ENCODE data around the gene TMEM18. TPM values are rescaled to one million over a fixed set of nuclear protein-coding genes. Genes with fewer than 3 reads are reported as not detected.

TMEM18 gene
- total RNA-seq, 1 experiment from 2014 or later: 29.1 TPM

DNA sequence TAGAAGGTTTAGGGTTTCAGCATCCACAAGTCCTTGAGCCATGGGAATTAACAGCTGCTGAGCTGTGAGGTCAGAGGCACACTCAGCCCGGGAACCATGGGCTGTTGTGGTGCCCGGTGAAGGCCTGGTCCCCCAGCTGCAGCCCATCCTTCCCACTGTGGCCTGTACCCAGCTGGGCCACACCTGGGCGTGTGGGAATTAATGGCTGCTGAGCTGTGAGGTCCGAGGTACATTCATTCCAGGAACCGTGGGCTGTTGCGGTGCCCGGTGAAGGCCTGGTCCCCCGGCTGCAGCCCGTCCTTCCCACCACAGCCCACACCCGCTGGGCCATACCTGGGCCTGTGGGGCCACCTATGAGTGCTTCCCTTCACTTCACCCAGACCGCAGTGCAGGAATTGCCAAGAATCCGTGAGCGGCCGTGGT is 25.2 kb downstream of the TMEM18 start:
- peak; percentile 15 for DNase-seq (ENCODE audit: low read depth)

DNA sequence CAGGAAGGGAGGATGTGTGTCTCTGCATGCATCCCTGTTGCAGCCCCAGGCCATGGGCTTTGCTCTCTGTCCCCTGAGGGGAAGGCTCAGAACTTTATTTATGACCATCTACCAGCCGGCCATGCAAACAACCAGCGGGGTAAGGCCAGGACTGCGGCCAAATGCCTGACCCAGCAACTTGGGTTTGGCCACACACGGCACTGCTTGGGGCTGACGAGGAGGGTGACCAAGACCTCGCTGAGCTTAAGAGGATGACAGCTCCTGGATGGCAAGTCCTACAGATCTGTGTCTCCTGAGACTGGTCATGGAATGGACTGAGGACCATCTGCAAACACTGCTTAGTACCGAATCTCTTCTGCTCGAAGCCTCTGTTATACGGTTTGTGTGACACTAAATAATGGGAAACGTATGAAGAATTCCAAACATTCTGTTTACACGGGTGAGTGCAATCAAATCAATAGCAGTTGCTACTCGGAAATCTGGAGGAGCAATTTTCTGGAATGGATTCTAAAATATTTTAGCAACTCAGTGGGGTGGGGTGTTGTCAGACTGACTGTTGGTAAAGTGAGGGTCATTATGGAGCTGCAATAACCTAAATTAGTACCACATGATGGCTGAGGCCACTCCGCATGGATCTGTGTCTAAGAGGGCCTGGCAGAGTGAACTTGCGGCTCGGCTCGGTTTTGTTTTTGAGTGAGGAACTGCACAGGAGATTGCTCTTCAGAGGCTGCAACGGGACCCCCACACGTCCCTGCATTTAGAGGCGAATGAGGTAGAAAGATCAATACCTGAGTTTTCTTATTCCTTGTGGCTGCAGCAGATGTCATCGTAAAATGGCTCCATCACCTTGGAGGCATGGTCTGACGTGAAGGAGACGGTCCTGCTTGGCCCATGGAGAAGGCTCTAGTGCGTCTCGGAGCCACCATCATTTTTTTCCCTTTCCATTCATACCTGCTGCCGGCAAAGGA is 26.6 kb downstream of the TMEM18 start:
- no peak for DNase-seq (ENCODE audit: low read depth)

GRCh38 chr2:649426-650342 is 27.5 kb downstream of the TMEM18 start:
- no peak for DNase-seq (ENCODE audit: low read depth)

- no peak for DNase-seq (ENCODE audit: low read depth)
These were observed 28.5 kb downstream of the TMEM18 start for GRCh38 chr2:648476-649424.

DNA sequence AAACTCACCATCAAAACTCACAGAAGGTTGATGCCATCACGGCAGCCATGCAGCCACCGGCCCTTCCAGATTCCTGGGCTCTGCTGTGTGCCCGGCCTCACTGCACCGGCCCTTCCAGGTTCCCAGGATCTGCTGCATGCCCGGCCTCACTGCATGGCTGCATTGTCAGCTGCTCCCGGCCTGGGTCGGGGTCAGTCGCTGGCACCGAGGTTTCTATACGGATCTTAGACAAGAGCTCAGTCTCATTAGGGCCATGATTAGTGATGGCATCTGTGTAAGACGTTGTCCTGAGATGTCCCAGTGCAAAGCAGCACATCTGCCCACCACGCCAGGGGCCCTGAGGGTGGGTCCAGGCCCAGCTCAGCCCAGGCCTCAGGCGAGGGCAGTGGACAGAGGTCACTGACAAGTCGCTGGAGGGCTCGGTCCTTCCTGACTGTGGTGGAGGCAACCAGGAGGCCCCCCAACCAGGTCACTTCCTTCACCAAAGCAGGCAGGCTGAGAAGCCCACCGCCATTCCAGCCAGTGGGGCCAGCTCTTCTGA is 29.4 kb downstream of the TMEM18 start:
- DNase-seq (ENCODE audit: low read depth): no peak

- no peak for DNase-seq (ENCODE audit: low read depth)
These were observed 30.1 kb downstream of the TMEM18 start for GRCh38 chr2:647003-647560.

DNA sequence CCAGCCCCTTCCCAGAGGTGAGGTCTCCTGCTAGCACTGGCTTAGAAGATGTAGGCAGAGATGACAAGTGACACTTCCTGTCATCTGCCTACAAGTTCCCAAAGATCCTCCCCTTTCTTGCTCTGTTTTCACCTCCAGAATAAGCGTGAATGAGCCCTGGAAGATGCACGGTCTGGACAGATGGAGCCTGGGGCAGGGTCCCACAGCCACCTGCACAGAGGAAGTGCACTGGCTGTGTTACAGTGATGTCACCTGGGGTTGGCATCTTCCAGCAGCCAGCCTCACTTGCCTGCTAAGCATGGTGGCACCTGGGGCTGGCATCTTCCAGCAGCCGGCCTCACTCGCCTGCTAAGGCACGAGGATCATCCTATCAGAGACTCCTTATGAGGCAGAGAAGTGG is 32.3 kb downstream of the TMEM18 start:
- DNase-seq (ENCODE audit: low read depth): no peak

- no peak for DNase-seq (ENCODE audit: low read depth)
These were observed 33.4 kb downstream of the TMEM18 start for GRCh38 chr2:643761-644160.

DNA sequence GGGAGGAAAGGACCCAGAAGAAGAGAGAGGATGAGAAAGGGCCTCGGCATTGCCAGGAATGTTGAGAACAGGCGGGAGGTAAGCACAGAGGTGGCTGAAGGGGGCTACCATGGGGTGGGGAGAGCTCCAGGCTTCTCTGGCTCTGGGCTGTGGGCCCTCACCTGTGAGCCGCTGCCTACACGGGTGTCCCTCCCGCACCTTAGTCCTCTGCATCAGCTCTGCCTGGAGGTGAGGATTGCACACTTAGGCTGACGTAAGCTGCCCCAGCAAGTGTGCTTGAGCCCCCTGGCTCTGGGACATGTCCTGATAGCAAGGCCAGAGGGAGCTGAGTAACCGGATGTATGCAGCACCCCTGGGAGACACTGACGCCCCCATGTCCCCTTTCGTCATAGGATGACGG is 33.9 kb downstream of the TMEM18 start:
- DNase-seq (ENCODE audit: low read depth): no peak

DNA sequence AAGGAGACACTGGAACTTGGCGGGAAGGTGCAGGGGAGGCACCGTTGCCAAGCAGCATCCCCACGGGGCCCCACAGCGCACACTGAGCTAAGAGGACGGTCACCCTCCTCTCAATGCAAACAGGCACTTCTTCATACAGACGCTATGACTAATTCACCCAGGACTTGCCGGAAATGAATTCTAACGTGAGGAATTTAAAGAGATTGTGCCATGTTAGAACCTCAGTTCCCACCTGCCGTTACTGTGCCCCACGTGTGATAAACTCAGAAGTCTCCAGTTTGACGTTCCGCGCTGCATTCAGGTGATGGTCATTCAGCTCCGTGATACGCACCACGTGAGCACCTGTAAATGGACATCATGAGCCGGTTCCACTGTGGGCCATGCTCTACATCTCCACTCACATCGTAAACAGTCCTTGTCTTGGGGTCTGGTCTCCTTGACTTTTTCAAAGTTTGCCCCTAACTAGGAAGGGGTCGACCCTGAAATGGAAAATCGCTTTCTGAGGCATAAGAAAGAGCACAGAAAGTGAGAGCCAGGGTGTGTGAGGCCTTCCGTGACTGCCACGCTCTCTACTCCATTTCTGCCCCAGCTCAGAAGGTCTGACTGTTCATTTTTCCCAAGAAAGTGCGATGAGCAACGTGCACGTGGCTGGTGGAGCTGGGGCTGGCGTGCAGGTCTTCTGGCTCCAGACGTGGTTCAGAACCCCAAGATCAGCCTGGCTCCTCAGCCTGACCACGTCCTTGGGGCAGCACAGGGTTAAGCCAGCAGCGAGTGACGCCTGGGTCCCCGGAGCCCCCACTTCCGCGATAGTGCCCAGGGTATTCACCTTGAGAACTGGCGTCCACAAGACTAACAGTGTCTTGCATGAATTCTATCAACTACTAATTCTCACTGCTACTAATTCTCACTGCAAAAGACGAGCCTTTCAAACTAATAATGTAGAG is 35.1 kb downstream of the TMEM18 start:
- no peak for DNase-seq (ENCODE audit: low read depth)

DNA sequence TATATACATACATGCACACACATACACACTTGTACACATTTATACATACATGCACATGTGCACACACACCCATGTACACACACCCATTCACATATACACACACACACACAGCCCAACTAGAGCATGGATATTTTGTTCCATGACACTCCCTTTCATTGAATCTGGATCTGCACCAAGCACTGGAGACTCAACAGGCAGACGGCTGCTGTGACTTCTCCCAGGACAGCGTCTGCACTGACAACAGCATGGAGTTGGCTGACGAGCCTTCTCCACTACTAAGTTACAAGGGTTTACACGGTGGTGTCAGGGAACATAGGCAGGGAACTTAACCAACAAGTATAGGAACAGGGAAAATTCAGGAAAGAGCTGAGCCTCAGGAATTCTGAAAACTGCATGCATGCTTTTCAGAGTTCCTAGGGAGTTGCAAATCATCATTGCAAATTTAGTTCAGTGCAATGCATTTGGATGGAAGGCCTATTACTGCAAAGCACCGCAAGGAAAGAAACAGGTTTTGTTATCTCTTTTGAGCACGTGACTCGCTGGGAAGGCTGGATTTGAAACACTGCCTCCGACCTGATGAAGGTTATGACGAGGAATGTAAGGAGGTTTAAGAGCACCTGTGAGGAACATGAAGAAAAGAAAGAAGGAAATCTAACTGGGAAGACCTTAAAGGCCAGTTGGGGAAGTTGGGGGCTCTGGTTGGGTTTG is 35.9 kb downstream of the TMEM18 start:
- no peak for DNase-seq (ENCODE audit: low read depth)

DNA sequence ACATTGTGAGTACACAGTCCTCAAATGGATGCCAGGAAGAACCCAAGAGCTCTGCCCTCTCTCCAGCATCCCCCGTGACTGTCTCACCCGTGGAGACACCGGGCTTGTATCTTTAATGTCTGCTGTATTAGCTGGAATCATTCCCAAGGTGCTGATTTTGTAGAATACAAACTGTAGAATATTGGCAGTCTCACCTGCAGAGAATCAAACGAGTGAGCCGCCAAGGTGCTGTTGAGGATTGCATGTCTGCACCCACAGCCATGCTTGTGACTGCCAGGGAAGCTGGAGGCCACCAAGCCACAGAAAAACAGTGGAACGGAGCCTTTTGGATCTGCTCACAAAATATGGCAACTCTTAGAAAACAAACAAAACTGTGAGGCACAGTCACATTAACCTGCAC is 37.5 kb downstream of the TMEM18 start:
- no peak for DNase-seq (ENCODE audit: low read depth)

DNA sequence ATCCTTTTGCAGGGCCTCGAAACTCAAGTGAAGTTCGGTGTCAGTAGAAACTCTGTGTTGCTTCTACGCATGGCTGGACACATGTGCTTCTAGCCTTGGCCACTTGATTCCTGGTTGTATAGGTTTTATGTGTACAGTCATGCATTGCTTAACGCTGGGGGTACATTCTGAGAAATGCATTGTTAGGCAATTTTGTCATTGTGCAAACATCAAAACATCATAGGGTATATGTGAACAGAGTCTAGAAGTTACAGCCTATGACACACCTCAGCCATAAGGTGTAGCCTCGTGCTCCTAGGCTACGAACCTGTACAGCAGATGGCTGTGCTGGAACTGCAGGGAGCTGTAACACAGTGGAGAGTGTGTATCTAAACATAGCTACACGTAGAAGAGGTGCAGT is 39.4 kb downstream of the TMEM18 start:
- no peak for DNase-seq (ENCODE audit: low read depth)

DNA sequence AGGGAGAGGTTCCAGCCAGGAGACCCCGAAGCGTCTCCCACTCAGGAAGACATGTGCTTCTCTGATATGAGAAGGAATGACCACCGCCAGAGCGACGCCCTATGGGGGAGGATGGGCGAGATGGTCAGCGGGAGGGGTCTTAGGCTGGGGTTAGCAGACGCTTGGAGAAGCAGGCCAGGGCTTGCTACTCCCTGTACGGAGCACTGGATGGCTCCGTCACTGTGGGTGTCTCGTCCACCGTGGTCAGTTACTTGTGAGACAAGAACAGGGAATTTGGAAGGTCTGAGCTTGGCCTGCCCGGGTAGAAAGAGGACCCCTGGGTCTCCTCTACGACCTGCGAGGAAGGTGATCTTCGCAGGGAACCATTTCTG is 39.8 kb downstream of the TMEM18 start:
- DNase-seq (ENCODE audit: low read depth): no peak

- DNase-seq (ENCODE audit: low read depth): peak; percentile 53
These were observed 40.4 kb downstream of the TMEM18 start for GRCh38 chr2:636641-637405.

DNA sequence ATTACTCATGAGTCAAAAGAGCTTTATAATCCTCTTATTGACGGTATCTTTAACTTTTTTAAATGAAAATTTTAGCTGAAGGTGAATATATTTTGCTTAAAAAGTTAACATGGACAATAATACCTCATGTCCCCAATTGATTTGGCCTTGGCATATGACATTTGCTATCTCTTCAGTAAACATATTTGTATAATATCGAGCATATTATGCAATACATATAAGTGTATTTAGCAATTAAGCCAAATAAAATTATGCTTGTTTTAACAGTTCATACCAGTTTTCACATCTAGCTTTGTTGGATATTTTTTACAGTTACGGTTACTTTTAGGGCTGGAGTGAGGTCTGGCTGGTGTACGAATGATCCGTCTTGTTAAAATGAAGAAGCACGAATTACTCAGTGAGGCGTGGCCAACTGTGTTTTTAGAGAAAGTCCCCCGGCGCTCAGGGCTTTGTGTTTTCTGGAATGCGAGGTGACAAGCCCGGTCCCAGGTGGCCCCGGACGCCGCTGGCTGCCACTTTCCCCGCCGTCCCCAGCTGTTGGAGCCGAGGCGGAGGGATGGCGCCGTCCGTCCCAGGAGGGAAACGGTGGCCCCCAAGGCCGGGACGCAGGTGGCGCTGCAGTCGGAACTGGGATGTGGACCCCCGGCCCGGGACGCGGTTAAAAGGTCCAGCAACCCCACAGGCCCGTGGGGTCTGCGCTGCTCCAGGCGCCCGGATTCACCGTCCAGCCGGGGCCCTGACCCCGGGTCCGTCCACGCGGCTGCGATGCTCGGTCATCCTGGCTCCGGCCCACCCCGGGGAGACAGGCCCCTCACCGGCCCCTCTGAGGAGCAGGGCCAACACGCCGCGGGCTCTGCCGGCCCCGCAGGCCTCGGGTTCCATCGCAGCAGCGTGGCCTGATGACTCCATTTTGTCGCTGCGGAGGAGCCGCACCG is 41.3 kb downstream of the TMEM18 start:
- no peak for DNase-seq (ENCODE audit: low read depth)

Measured in LHCN-M2 (cell line).